Vagina (tissue), 2 donors: ENCODE measurements around the gene SLA2.

Experiments used
- POLR2A ChIP-seq, 2 donors: fragments of 450-650 bp; IDR thresholded peaks; one replicate each; pipeline ENCODE4 v1.6.1; 2017; ENCODE audit warnings: antibody characterized with exemption in 2 of 2, mild to moderate bottlenecking in 2 of 2, moderate library complexity in 2 of 2
- TF ChIP-seq, protein P1 (sequence below), 3 experiments: fragments of 450-650 bp in 2 of 3; fragments of 200-600 bp in 1 of 3; sonication (generic) in 1 of 3; IDR thresholded peaks; one replicate each; pipeline ENCODE4 v1.5.1; 2017 to 2019; ENCODE audit warnings: antibody characterized with exemption in 3 of 3, mild to moderate bottlenecking in 2 of 3, moderate library complexity in 2 of 3

DNA sequence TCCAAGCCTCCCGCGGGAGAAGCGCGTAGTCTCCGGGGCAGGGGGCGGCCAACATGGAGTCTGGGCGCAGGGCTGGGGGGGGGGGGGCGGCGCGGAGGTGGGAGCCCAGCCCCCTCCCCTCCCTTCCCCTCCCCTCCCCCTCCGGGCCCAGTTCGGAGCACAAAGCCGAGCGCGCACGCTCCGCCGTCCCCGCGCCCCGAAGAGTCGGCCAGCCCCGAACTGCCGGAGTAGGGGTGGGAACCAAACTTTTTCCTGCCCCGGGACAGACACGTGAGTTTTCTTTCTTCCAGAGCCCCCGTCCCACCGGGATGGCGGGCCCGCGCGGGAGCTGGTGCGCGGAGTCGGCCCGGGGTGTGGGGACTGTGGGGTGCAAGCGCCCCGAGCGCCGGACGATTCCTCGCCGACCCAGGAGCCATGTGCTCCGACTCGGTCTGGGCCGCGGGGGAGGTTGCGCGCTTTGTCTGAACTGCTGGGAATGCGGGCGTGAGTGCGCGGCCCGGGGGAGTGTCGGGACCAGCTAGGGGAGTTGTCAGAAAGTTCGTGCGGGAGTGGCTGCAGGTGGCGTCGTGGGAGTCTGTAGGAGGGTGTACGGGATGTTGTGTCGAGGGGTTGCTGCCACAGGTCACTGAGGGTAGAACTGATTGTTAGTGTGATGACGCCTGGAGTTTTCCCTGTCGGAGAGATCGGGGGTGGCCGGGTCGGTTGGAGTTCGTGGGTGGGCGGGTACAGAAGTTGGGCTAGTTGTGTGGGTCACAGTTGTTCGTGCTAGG, 71.4 kb downstream of the SLA2 start:
- no peak for TF ChIP-seq POLR2A (IDR thresholded peaks at IDR 0.05)
- TF ChIP-seq, protein P1, sequence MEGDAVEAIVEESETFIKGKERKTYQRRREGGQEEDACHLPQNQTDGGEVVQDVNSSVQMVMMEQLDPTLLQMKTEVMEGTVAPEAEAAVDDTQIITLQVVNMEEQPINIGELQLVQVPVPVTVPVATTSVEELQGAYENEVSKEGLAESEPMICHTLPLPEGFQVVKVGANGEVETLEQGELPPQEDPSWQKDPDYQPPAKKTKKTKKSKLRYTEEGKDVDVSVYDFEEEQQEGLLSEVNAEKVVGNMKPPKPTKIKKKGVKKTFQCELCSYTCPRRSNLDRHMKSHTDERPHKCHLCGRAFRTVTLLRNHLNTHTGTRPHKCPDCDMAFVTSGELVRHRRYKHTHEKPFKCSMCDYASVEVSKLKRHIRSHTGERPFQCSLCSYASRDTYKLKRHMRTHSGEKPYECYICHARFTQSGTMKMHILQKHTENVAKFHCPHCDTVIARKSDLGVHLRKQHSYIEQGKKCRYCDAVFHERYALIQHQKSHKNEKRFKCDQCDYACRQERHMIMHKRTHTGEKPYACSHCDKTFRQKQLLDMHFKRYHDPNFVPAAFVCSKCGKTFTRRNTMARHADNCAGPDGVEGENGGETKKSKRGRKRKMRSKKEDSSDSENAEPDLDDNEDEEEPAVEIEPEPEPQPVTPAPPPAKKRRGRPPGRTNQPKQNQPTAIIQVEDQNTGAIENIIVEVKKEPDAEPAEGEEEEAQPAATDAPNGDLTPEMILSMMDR (IDR thresholded peaks at IDR 0.05) = no peak
